OCI-LY3 (cell line): ENCODE measurements around the gene KATNB1.

Source experiments
- EZH2phosphoT487 ChIP-seq: fragments of 200-600 bp; shearing (Covaris generic); IDR thresholded peaks from 2 replicates; pipeline ENCODE4 v1.6.1; 2018; ENCODE audit warnings: antibody characterized with exemption, mixed run types, low read depth
- TF ChIP-seq, protein P1 (sequence below): fragments of 200-600, 300-600 bp; sonication (generic); IDR thresholded peaks from 2 replicates; pipeline ENCODE4 v1.5.1; 2014; ENCODE audit warnings: antibody characterized with exemption, low read length, low read depth

DNA sequence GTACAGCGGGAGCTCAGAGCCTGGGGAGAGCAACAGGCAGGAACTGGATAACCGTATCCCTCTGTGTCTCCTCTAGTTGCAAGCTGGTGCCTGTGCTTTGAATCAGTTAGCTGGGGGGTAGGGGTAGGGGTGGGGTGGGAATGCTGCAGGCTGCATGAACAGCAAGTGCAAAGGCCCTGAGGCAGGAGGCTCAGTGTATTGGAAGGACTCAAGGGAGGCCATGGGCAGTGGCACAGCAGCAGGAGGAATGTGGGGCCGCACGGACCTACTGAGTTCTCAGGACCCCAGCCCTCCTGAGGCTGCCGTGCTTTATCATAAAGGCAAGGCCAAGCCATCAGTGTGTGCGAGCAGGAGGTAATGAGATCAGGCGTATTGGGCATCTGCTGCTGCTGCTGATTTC lies 3.3 kb downstream of the KATNB1 start:
- TF ChIP-seq, protein P1, sequence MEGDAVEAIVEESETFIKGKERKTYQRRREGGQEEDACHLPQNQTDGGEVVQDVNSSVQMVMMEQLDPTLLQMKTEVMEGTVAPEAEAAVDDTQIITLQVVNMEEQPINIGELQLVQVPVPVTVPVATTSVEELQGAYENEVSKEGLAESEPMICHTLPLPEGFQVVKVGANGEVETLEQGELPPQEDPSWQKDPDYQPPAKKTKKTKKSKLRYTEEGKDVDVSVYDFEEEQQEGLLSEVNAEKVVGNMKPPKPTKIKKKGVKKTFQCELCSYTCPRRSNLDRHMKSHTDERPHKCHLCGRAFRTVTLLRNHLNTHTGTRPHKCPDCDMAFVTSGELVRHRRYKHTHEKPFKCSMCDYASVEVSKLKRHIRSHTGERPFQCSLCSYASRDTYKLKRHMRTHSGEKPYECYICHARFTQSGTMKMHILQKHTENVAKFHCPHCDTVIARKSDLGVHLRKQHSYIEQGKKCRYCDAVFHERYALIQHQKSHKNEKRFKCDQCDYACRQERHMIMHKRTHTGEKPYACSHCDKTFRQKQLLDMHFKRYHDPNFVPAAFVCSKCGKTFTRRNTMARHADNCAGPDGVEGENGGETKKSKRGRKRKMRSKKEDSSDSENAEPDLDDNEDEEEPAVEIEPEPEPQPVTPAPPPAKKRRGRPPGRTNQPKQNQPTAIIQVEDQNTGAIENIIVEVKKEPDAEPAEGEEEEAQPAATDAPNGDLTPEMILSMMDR: no peak
- no peak for TF ChIP-seq EZH2phosphoT487
